Liver (tissue), 9 donors: Measurements from ENCODE around the gene C10orf143. TPM values are rescaled to one million over a fixed set of nuclear protein-coding genes. Genes with fewer than 3 reads are reported as not detected.

ENCODE experiments used
- DNase-seq: peaks from one replicate; pipeline ENCODE4 v3.0.0-alpha.2; 2017; ENCODE audit warnings: low spot score
- H3K27ac ChIP-seq, 2 donors: one replicate each; pipeline ENCODE4 v1.7.0; 2013; ENCODE audit warnings: inconsistent platforms in 2 of 2, low read length in 2 of 2, control low read depth in 1 of 2, low read depth in 1 of 2, mild to moderate bottlenecking in 1 of 2
- H3K27me3 ChIP-seq, 4 donors: one replicate each; pipeline versions ENCODE4 v1.6.1 to v1.7.0; 2013; ENCODE audit warnings: low read length in 3 of 4, inconsistent platforms in 1 of 4, mild to moderate bottlenecking in 1 of 4, moderate library complexity in 1 of 4; ENCODE audit not compliant: control insufficient read depth in 4 of 4, insufficient read depth in 4 of 4
- H3K36me3 ChIP-seq, 4 donors: one replicate each; pipeline versions ENCODE4 v1.6.1 to v1.7.0; 2013; ENCODE audit warnings: low read length in 3 of 4, mild to moderate bottlenecking in 3 of 4, low read depth in 1 of 4, moderate library complexity in 1 of 4; ENCODE audit not compliant: control insufficient read depth in 4 of 4, insufficient read depth in 3 of 4
- H3K4me1 ChIP-seq, 4 donors: one replicate each; pipeline versions ENCODE4 v1.6.1 to v1.7.0; 2013; ENCODE audit warnings: low read length in 3 of 4, mild to moderate bottlenecking in 3 of 4, moderate library complexity in 1 of 4; ENCODE audit not compliant: control insufficient read depth in 4 of 4, insufficient read depth in 4 of 4
- H3K4me3 ChIP-seq, 3 donors: one replicate each; pipeline versions ENCODE4 v1.6.1 to v1.7.0; 2013; ENCODE audit warnings: low read length in 3 of 3, control low read depth in 1 of 3, low read depth in 1 of 3, mild to moderate bottlenecking in 1 of 3
- H3K9ac ChIP-seq, 2 donors: one replicate each; pipeline ENCODE4 v1.7.0; 2013; ENCODE audit warnings: low read length in 2 of 2, mild to moderate bottlenecking in 2 of 2, moderate library complexity in 2 of 2, control low read depth in 1 of 2, low read depth in 1 of 2
- H3K9me3 ChIP-seq, 4 donors: one replicate each; pipeline versions ENCODE4 v1.6.1 to v1.7.0; 2013; ENCODE audit warnings: low read length in 3 of 4; ENCODE audit not compliant: control insufficient read depth in 4 of 4
- ATF3 ChIP-seq: IDR thresholded peaks from 2 replicates; pipeline ENCODE4 v1.6.1; 2016; ENCODE audit warnings: antibody characterized with exemption
- CTCF ChIP-seq: fragments of 150-350 bp; IDR thresholded peaks from 2 replicates; pipeline ENCODE4 v1.5.1; 2017; ENCODE audit warnings: improper control_type of control experiment, low read depth, low read length; ENCODE audit not compliant: missing input control
- EGR1 ChIP-seq, 2 donors: IDR thresholded peaks; 2 replicates each; pipeline ENCODE4 v1.6.1; 2016 to 2018; ENCODE audit warnings: antibody characterized with exemption in 2 of 2, low read depth in 2 of 2
- FOXA1 ChIP-seq: IDR thresholded peaks from 2 replicates; pipeline ENCODE4 v1.6.1; 2016; ENCODE audit warnings: antibody characterized with exemption
- FOXA2 ChIP-seq: IDR thresholded peaks from 2 replicates; pipeline ENCODE4 v1.6.1; 2016; ENCODE audit warnings: antibody characterized with exemption
- GABPA ChIP-seq, 2 donors: IDR thresholded peaks in 1 of 2; conservative IDR thresholded peaks in 1 of 2; 2 replicates each; pipeline ENCODE4 v1.6.1; 2016; ENCODE audit warnings: antibody characterized with exemption in 2 of 2, mild to moderate bottlenecking in 1 of 2, moderate library complexity in 1 of 2
- HNF4A ChIP-seq, 2 donors: conservative IDR thresholded peaks; 2 replicates each; pipeline ENCODE4 v1.6.1; 2016; ENCODE audit warnings: antibody characterized with exemption in 2 of 2, mild to moderate bottlenecking in 2 of 2
- HNF4G ChIP-seq: IDR thresholded peaks from 2 replicates; pipeline ENCODE4 v1.6.1; 2016; ENCODE audit warnings: antibody characterized with exemption
- JUND ChIP-seq, 2 donors: IDR thresholded peaks; 2 replicates each; pipeline ENCODE4 v1.6.1; 2016; ENCODE audit warnings: antibody characterized with exemption in 2 of 2
- MAX ChIP-seq: IDR thresholded peaks from 2 replicates; pipeline ENCODE4 v1.6.1; 2016; ENCODE audit warnings: antibody characterized with exemption
- NR2F2 ChIP-seq: IDR thresholded peaks from 2 replicates; pipeline ENCODE4 v1.6.1; 2016; ENCODE audit warnings: antibody characterized with exemption
- RAD21 ChIP-seq, 2 donors: IDR thresholded peaks; 2 replicates each; pipeline ENCODE4 v1.6.1; 2016; ENCODE audit warnings: antibody characterized with exemption in 2 of 2, mild to moderate bottlenecking in 2 of 2
- RXRA ChIP-seq, 2 donors: IDR thresholded peaks; 2 replicates each; pipeline ENCODE4 v1.6.1; 2017 to 2018; ENCODE audit warnings: antibody characterized with exemption in 2 of 2, mild to moderate bottlenecking in 1 of 2
- SP1 ChIP-seq: IDR thresholded peaks from 2 replicates; pipeline ENCODE4 v1.6.1; 2018; ENCODE audit warnings: antibody characterized with exemption, mild to moderate bottlenecking
- TAF1 ChIP-seq: conservative IDR thresholded peaks from 2 replicates; pipeline ENCODE4 v1.6.1; 2016; ENCODE audit warnings: antibody characterized with exemption, mild to moderate bottlenecking
- YY1 ChIP-seq: IDR thresholded peaks from 2 replicates; pipeline ENCODE4 v1.6.1; 2016; ENCODE audit warnings: antibody characterized with exemption, mild to moderate bottlenecking
- ZBTB33 ChIP-seq: IDR thresholded peaks from 2 replicates; pipeline ENCODE4 v1.6.1; 2016; ENCODE audit warnings: antibody characterized with exemption
- WGBS: extraction: QIAGEN DNeasy Blood & Tissue Kit; methylation state at CpG from one replicate; pipeline ENCODE4 v1.1.7; 2013; 5-methylcytosine and 5-hydroxymethylcytosine counted together
- polyA plus RNA-seq, 2 donors: library from polyadenylated mRNA; stranded (reverse) in 1 of 2; unstranded in 1 of 2; fragments of 200-250 nt in 1 of 2; fragments of >200 nt in 1 of 2; fragmentation: Nextera tagmentation in 1 of 2; extraction: Ambion mirVana in 1 of 2; gene quantifications; one replicate each; pipeline versions ENCODE4 v1.2.1 to v1.2.3, GENCODE V29; 2013 to 2015
- total RNA-seq, 2 donors: library from RNA; depleted of rRNA; stranded (reverse); fragments of >200 nt; gene quantifications; one replicate each; pipeline ENCODE4 v1.2.3, GENCODE V29; 2014
- TF ChIP-seq, protein P1 (sequence below): IDR thresholded peaks from 2 replicates; pipeline ENCODE4 v1.6.1; 2016; ENCODE audit warnings: antibody characterized with exemption, mild to moderate bottlenecking
- donor health status: healthy.
- donor health status: healthy.
- donor health status: healthy.
- donor health status: healthy.
- donor health status: healthy.

Gene C10orf143
- total and polyA plus RNA-seq, 4 donors, result 0.14 to 2.7 (median 1.2) TPM

- Histone ChIP-seq H3K36me3 (peaks cover 0 to 2% (median under 1%) of the 10 kb centered on the region in 4 donors), H3K4me3 (no peak overlapping the region), H3K9ac (no peak overlapping the region), H3K9me3 (no peaks in the 10 kb centered on the region), H3K27ac (no peak overlapping the region), H3K4me1 (no peaks in the 10 kb centered on the region), H3K27me3 (no peaks in the 10 kb centered on the region)
- no peak for DNase-seq
- TF ChIP-seq HNF4A (conservative IDR thresholded peaks at IDR 0.05) (no peak), ZBTB33 (no peak), JUND (IDR thresholded peaks at IDR 0.05) (no peak), MAX (no peak), NR2F2 (no peak), HNF4G (no peak), GABPA (IDR thresholded peaks at IDR 0.05 in 1 of 2, conservative IDR thresholded peaks at IDR 0.05 in 1 of 2) (no peak), FOXA1 (no peak), SP1 (no peak), ATF3 (no peak), RAD21 (IDR thresholded peaks at IDR 0.05) (no peak), YY1 (no peak)
- TF ChIP-seq, protein P1, sequence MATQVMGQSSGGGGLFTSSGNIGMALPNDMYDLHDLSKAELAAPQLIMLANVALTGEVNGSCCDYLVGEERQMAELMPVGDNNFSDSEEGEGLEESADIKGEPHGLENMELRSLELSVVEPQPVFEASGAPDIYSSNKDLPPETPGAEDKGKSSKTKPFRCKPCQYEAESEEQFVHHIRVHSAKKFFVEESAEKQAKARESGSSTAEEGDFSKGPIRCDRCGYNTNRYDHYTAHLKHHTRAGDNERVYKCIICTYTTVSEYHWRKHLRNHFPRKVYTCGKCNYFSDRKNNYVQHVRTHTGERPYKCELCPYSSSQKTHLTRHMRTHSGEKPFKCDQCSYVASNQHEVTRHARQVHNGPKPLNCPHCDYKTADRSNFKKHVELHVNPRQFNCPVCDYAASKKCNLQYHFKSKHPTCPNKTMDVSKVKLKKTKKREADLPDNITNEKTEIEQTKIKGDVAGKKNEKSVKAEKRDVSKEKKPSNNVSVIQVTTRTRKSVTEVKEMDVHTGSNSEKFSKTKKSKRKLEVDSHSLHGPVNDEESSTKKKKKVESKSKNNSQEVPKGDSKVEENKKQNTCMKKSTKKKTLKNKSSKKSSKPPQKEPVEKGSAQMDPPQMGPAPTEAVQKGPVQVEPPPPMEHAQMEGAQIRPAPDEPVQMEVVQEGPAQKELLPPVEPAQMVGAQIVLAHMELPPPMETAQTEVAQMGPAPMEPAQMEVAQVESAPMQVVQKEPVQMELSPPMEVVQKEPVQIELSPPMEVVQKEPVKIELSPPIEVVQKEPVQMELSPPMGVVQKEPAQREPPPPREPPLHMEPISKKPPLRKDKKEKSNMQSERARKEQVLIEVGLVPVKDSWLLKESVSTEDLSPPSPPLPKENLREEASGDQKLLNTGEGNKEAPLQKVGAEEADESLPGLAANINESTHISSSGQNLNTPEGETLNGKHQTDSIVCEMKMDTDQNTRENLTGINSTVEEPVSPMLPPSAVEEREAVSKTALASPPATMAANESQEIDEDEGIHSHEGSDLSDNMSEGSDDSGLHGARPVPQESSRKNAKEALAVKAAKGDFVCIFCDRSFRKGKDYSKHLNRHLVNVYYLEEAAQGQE, result no peak
- WGBS, result 73% methylated on average over 1 of the region's 1 CpG
These were observed 36.0 kb downstream of the C10orf143 start for GRCh38 chr10:130074639-130075038.

- H3K27ac ChIP-seq, result no peak overlapping the region
- H3K4me1 ChIP-seq, result no peaks in the 10 kb centered on the region
- no peak overlapping the region for H3K4me3 ChIP-seq
- no peak overlapping the region for H3K9ac ChIP-seq
- 98% methylated on average over 8 of the region's 8 CpGs for WGBS
- peaks cover 0 to 2% (median 0%) of the 10 kb centered on the region in 4 donors for H3K36me3 ChIP-seq
- H3K9me3 ChIP-seq, result no peaks in the 10 kb centered on the region
- TF ChIP-seq RXRA (IDR thresholded peaks at IDR 0.05) (no peak), FOXA1 (no peak), HNF4A (conservative IDR thresholded peaks at IDR 0.05) (no peak), EGR1 (IDR thresholded peaks at IDR 0.05; ENCODE audit: low read depth in 2 of 2) (no peak), GABPA (IDR thresholded peaks at IDR 0.05 in 1 of 2, conservative IDR thresholded peaks at IDR 0.05 in 1 of 2) (no peak), CTCF (no peak), SP1 (no peak), TAF1 (no peak), FOXA2 (no peak), ZBTB33 (no peak), YY1 (no peak), ATF3 (no peak), MAX (no peak), NR2F2 (no peak), HNF4G (no peak), JUND (IDR thresholded peaks at IDR 0.05) (no peak)
- H3K27me3 ChIP-seq, result no peaks in the 10 kb centered on the region
- no peak for DNase-seq
These were observed 36.7 kb downstream of the C10orf143 start for GRCh38 chr10:130073912-130074311.
